Epidermal melanocyte (primary cell): Measurements from ENCODE around the gene SNX21.

Experiments
- DNase-seq: peaks from one replicate; pipeline ENCODE4 v3.0.0; 2011; ENCODE audit warnings: low spot score; ENCODE audit not compliant: insufficient read length

SNX21 gene

GRCh38 chr20:45878076-45878761 is 44.6 kb downstream of the SNX21 start:
- no peak for DNase-seq

DNA sequence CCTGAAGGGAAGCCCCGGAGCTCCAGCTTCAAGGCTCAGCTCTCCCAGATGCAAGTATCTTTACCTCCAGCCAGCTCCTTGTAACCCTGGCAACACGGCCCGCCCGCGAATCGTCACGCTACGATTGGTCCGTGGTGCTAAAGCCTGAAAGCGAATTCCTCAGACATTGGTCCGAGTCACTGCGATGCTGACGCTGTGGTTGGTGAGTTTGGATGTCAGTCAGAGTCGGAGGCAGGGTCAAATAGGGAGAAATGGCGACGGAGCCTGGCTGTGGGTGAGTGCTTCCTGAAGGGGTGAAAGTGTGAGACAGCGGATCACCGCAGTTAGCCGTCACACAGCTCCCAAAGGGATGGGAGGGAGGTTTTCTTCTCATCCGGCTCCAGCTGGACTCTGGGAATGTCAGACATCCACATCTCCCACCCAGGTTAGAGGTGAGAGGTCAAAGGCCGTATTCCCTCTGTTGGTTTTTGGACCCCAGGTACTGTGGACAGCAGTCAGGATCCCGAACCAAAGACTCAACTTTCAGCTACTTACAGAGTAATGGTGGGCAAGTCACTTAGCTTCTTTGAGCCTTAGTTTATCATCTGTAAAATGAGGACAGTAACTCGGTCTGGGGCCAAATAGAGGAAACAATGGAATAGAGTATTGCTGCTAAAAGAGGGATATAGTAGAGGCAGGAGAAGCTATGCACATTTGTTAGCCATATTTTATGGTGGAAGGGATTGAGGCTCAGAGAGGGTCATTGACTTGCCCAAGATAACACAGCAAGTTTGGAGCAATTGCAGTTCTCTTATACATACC is 47.6 kb downstream of the SNX21 start, which contains the start of gene ZSWIM1:
Gene ZSWIM1, plus strand, starts transcription at position 240 of the 801 bp plus-strand sequence. CDS start 1,366 bp downstream, outside the sequence.
- DNase-seq: peak; percentile 100

GRCh38 chr20:45882469-45883099 is 49.0 kb downstream of the SNX21 start:
- DNase-seq: no peak

DNA sequence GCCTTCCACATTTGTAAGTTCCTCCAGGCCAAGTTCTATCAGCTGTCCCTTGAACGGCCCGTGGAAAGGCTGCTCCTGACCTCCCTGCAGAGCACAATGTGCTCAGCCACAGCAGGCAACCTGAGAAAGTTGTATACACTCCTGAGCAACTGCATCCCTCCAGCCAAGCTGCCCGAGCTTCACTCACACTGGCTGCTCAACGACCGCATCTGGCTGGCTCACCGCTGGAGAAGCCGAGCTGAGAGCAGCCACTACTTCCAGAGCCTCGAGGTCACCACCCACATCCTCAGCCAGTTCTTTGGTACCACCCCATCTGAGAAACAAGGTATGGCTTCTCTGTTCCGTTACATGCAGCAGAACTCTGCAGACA is 49.5 kb downstream of the SNX21 start:
- no peak for DNase-seq

GRCh38 chr20:45886590-45887345 is 53.2 kb downstream of the SNX21 start:
- no peak for DNase-seq

GRCh38 chr20:45887346-45887715 is 53.7 kb downstream of the SNX21 start, which contains the start of gene SPATA25:
Gene SPATA25, minus strand, starts transcription at chr20:45887622. Its CDS starts 32 bp downstream, at chr20:45887590.
- DNase-seq: no peak

DNA sequence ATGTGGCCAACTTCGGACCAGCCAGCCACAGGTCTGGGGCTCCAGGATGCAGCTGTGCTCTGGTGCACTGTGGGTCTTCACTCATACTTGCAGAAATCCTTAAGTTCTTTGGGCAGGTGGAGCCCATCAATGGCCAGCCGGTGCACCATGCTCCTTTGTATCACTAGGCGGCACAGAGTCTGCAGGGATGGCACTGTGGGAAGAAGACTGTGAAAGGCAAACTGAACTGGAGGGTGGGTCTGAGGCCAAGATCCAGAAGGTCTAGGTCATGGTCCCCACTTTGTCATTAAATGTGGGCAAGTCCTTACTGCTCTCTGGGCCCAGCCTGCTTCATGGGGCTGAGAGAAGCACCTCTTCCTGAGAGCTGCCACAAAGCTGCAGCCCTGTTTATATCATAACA is 55.1 kb downstream of the SNX21 start:
- DNase-seq: no peak

- peak; percentile 77 for DNase-seq
Measured at GRCh38 chr20:45890077-45890984, 56.7 kb downstream of the SNX21 start.

GRCh38 chr20:45890985-45891983 is 57.7 kb downstream of the SNX21 start, which contains the start of the genes CTSA and NEURL2:
Gene CTSA, plus strand, starts transcription at chr20:45891335. Its CDS starts 234 bp downstream, at chr20:45891569.
Gene NEURL2, minus strand, starts transcription at chr20:45891208. Its CDS starts 217 bp downstream, at chr20:45890991.
- DNase-seq: peak; percentile 96

DNA sequence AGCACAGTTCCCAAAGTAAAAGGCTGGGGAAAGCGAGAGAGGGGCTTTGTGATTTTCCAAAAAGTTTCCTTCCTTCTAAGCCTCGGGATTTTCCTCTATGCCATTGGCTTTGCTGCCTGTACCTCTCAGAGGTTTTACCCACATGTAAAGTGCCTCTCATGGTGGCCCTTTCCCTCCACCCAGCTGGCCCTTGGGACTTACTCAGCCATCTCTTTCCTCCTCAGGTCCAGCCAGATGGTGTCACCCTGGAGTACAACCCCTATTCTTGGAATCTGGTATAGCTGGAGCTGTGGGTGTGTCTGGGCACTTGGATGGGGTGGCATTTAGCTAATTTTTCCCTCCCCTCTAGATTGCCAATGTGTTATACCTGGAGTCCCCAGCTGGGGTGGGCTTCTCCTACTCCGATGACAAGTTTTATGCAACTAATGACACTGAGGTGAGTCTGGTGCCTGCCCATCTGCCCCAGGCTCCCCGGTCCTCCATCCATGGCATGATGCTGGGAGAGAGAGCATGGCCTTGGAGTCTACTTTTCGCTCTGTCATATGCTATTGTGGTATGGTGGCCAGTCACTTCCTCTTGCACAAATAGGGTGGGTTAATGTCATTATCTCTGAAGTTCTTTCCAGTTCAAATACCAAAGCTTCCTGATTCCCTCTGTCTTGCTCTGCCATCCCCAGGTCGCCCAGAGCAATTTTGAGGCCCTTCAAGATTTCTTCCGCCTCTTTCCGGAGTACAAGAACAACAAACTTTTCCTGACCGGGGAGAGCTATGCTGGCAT is 58.6 kb downstream of the SNX21 start:
- DNase-seq: peak; percentile 49
